IMR-90 (cell line): ENCODE measurements around the gene ZNF582. TPM values are rescaled to one million over a fixed set of nuclear protein-coding genes. Genes with fewer than 3 reads are reported as not detected.

Experiments
- ATAC-seq: fragments of 200-7000 bp; cut with Tn5 transposase; 2 replicates; pipeline ENCODE4 v1.9.1; 2020; ENCODE audit warnings: low read depth, mild to moderate bottlenecking, moderate library complexity
- BruUV-seq: library from RNA; stranded (reverse); fragments of 400-500 nt; replicated peaks from 2 replicates; lab custom pipeline; 2021; lab: Mats Ljungman, UMichigan
- CTCF ChIA-PET: fragments of 300-600 bp; formaldehyde crosslinking; extraction: SDS; loops from one replicate; lab custom pipeline; 2021; ENCODE audit warnings: antibody characterized with exemption; lab: Yijun Ruan, JAX
- POLR2A ChIA-PET: fragments of 300-600 bp; sonication (Branson Sonifier 250); formaldehyde crosslinking; loops from one replicate; lab custom pipeline; 2022; ENCODE audit warnings: antibody characterized with exemption; ENCODE audit not compliant: unreplicated experiment; lab: Charles Lee
- DNase-seq: peaks from one replicate; pipeline ENCODE4 v3.0.0; 2013
- H2AFZ ChIP-seq: replicated peaks from 2 replicates; pipeline ENCODE3; 2013; ENCODE audit warnings: low read length, mild to moderate bottlenecking; ENCODE audit not compliant: poor library complexity
- H2AK5ac ChIP-seq: 2 replicates; pipeline ENCODE4 v1.6.1; 2013; ENCODE audit warnings: low read depth, low read length, inconsistent platforms
- H2AK9ac ChIP-seq: replicated peaks from 2 replicates; pipeline ENCODE3; 2013; ENCODE audit warnings: mild to moderate bottlenecking, low read depth, low read length, moderate library complexity; ENCODE audit not compliant: poor library complexity
- H2BK120ac ChIP-seq: 2 replicates; pipeline ENCODE4 v1.6.1; 2013; ENCODE audit warnings: low read depth, low read length, inconsistent platforms
- H2BK15ac ChIP-seq: 3 replicates; pipeline ENCODE4 v1.6.1; 2013; ENCODE audit warnings: low read depth, low read length, inconsistent platforms
- H2BK20ac ChIP-seq: 2 replicates; pipeline ENCODE4 v1.6.1; 2013; ENCODE audit warnings: low read depth, mild to moderate bottlenecking, inconsistent platforms, low read length, moderate library complexity
- H2BK5ac ChIP-seq: 2 replicates; pipeline ENCODE4 v1.6.1; 2013; ENCODE audit warnings: mild to moderate bottlenecking, low read depth, low read length, inconsistent platforms; ENCODE audit not compliant: poor library complexity, severe bottlenecking
- H3K14ac ChIP-seq: replicated peaks from 2 replicates; pipeline ENCODE4 v1.6.1; 2013; ENCODE audit warnings: low read depth, low read length, inconsistent platforms
- H3K18ac ChIP-seq: 2 replicates; pipeline ENCODE4 v1.6.1; 2013; ENCODE audit warnings: low read depth, low read length, control low read depth
- H3K23ac ChIP-seq: 2 replicates; pipeline ENCODE4 v1.6.1; 2013; ENCODE audit warnings: low read depth, low read length, inconsistent platforms
- H3K27ac ChIP-seq: 2 replicates; pipeline ENCODE4 v1.5.1; 2013; ENCODE audit warnings: mild to moderate bottlenecking, control low read depth, low read length; ENCODE audit not compliant: insufficient read depth
- H3K27me3 ChIP-seq: 2 replicates; pipeline ENCODE4 v1.6.1; 2013; ENCODE audit warnings: low read length; ENCODE audit not compliant: control insufficient read depth, insufficient read depth
- H3K36me3 ChIP-seq: 2 replicates; pipeline ENCODE4 v1.6.1; 2013; ENCODE audit warnings: low read length, mixed read lengths; ENCODE audit not compliant: control insufficient read depth, insufficient read depth
- H3K4ac ChIP-seq: 2 replicates; pipeline ENCODE4 v1.6.1; 2013; ENCODE audit warnings: low read depth, low read length, inconsistent platforms
- H3K4me1 ChIP-seq: 2 replicates; pipeline ENCODE4 v1.6.1; 2013; ENCODE audit warnings: low read length, mixed read lengths; ENCODE audit not compliant: control insufficient read depth, insufficient read depth
- H3K4me2 ChIP-seq: 2 replicates; pipeline ENCODE4 v1.6.1; 2013; ENCODE audit warnings: low read depth, mild to moderate bottlenecking, control low read depth, low read length, moderate library complexity
- H3K4me3 ChIP-seq: 2 replicates; pipeline ENCODE4 v1.5.1; 2013; ENCODE audit warnings: low read depth, mild to moderate bottlenecking, control low read depth, low read length, moderate library complexity; ENCODE audit not compliant: insufficient read depth
- H3K56ac ChIP-seq: 2 replicates; pipeline ENCODE4 v1.6.1; 2013; ENCODE audit warnings: low read length, inconsistent platforms; ENCODE audit not compliant: insufficient read depth; ENCODE audit errors: extremely low read depth
- H3K79me1 ChIP-seq, 2 experiments: 2 replicates each; pipeline ENCODE4 v1.6.1; 2013; ENCODE audit warnings: low read length in 2 of 2, inconsistent platforms in 1 of 2, low read depth in 1 of 2
- H3K9ac ChIP-seq: 2 replicates; pipeline ENCODE4 v1.6.1; 2013; ENCODE audit warnings: low read depth, low read length, control low read depth
- H3K9me1 ChIP-seq: 2 replicates; pipeline ENCODE4 v1.6.1; 2013; ENCODE audit warnings: low read length, inconsistent platforms; ENCODE audit not compliant: insufficient read depth
- H3K9me3 ChIP-seq: 2 replicates; pipeline ENCODE4 v1.6.1; 2013; ENCODE audit warnings: low read length; ENCODE audit not compliant: control insufficient read depth, insufficient read depth
- H4K20me1 ChIP-seq: 2 replicates; pipeline ENCODE4 v1.6.1; 2013; ENCODE audit warnings: low read length, inconsistent platforms; ENCODE audit not compliant: insufficient read depth
- H4K5ac ChIP-seq: 2 replicates; pipeline ENCODE4 v1.6.1; 2013; ENCODE audit warnings: mild to moderate bottlenecking, low read depth, low read length, control low read depth
- H4K8ac ChIP-seq, 2 experiments: 2 replicates each; pipeline ENCODE4 v1.6.1; 2013; ENCODE audit warnings: low read depth in 2 of 2, low read length in 2 of 2, control low read depth in 1 of 2, inconsistent platforms in 1 of 2
- H4K91ac ChIP-seq: 2 replicates; pipeline ENCODE4 v1.6.1; 2013; ENCODE audit warnings: low read depth, low read length, inconsistent platforms; ENCODE audit not compliant: insufficient read depth
- MAFK ChIP-seq: IDR thresholded peaks from 2 replicates; pipeline ENCODE4 v1.6.1; 2012; ENCODE audit warnings: low read depth, low read length, improper control_type of control experiment
- MXI1 ChIP-seq: IDR thresholded peaks from 2 replicates; pipeline ENCODE4 v1.6.1; 2012; ENCODE audit warnings: low read depth, mild to moderate bottlenecking, low read length, moderate library complexity, borderline replicate concordance
- WGBS, 2 experiments: methylation state at CpG; one replicate each; pipeline versions ENCODE4 v1.1.5 to v1.1.7; 2013; ENCODE audit warnings: missing lambda C conversion rate in 2 of 2; ENCODE audit not compliant: insufficient read length in 1 of 2; ENCODE audit errors: extremely low coverage in 2 of 2; 5-methylcytosine and 5-hydroxymethylcytosine counted together
- dilution Hi-C: fragments of 300-500 bp; cut with HindIII; formaldehyde crosslinking; loops from one replicate; pipeline ENCODE4 v1.14.3; 2018; ENCODE audit warnings: low sequenced_read_pairs; ENCODE audit not compliant: unreplicated experiment
- in situ Hi-C: fragments of 300-500 bp; cut with MboI; formaldehyde crosslinking; loops from 3 replicates; pipeline ENCODE4 v1.14.3; 2019; ENCODE audit warnings: low sequenced_read_pairs, inconsistent platforms, mixed read lengths
- intact Hi-C: fragments of 100-400 bp; cut with micrococcal nuclease; formaldehyde crosslinking; loops from 2 replicates; pipeline ENCODE4 v1.10.0; 2022
- polyA plus RNA-seq, 3 experiments: library from polyadenylated mRNA; depleted of rRNA; stranded (reverse); fragments of >200 nt; gene quantifications; 2 replicates each; pipeline ENCODE4 v1.2.3, GENCODE V29; 2012; ENCODE audit warnings: low replicate concordance in 1 of 3
- total RNA-seq: library from RNA; depleted of rRNA; stranded (reverse); fragments of >200 nt; gene quantifications from 2 replicates; pipeline ENCODE4 v1.2.3, GENCODE V29; 2012

The ZNF582 gene
- total and polyA plus RNA-seq, 2 of the 4 experiments (the other 2 are of a cell fraction) = 1.6 to 1.8 TPM

- Histone ChIP-seq H3K27me3 (no peaks in the 10 kb centered on the region), H3K36me3 (no peaks in the 10 kb centered on the region), H4K91ac (no peak overlapping the region), H3K4me2 (no peak overlapping the region), H3K56ac (no peak overlapping the region), H2BK20ac (no peak overlapping the region), H3K4ac (no peak overlapping the region), H2BK5ac (no peak overlapping the region), H3K27ac (no peak overlapping the region), H4K5ac (no peak overlapping the region), H3K79me1 (no peaks in the 10 kb centered on the region), H3K14ac (no peak overlapping the region), H3K9me3 (peaks cover 4% of the 10 kb centered on the region; the same call in 1 of the 2 replicates), H3K9ac (no peak overlapping the region), H2AFZ (no peak overlapping the region), H2BK120ac (no peak overlapping the region), H3K4me3 (no peak overlapping the region), H2AK9ac (no peak overlapping the region), H4K20me1 (no peaks in the 10 kb centered on the region), H2BK15ac (no peak overlapping the region), H3K23ac (no peak overlapping the region), H3K18ac (no peak overlapping the region), H4K8ac (no peak overlapping the region), H2AK5ac (no peak overlapping the region), H3K4me1 (no peaks in the 10 kb centered on the region), H3K9me1 (no peaks in the 10 kb centered on the region)
- intact Hi-C loops = no loop called here
- dilution Hi-C loops = no loop called here
- TF ChIP-seq MAFK (no peak), MXI1 (no peak)
- WGBS, 2 experiments = no CpG with 5 or more reads among the region's 1 CpG
- ChIA-PET POLR2A (no interaction called here), CTCF (no interaction called here)
- ATAC-seq = no peak
- no TSS peak for BruUV-seq
- DNase-seq = no peak
- in situ Hi-C loops = no loop called here
Observed at GRCh38 chr19:56355517-56355916, 37.8 kb downstream of the ZNF582 start.
